Measurements from ENCODE around the gene MRFAP1. TPM values are rescaled to one million over a fixed set of nuclear protein-coding genes. Genes with fewer than 3 reads are reported as not detected.
"Not testable (repeated sequence)": the region's sequence is repeated elsewhere in the genome, so short reads cannot be mapped to it uniquely, and the experiment has no call there.

The MRFAP1 gene
- polyA plus RNA-seq, 12 donors: 207 to 331 (median 247) TPM; not detected in 1

GRCh38 chr4:6625256-6625655 is 15.2 kb upstream of the MRFAP1 start:
- no peak for DNase-seq

- no peak for DNase-seq
These were observed 14.4 kb upstream of the MRFAP1 start for GRCh38 chr4:6626066-6626465.

GRCh38 chr4:6627832-6628231 is 12.7 kb upstream of the MRFAP1 start:
- DNase-seq: no peak

GRCh38 chr4:6628484-6628883 is 12.0 kb upstream of the MRFAP1 start:
- DNase-seq: not testable (repeated sequence)

- no peak for DNase-seq
These were observed 8.4 kb upstream of the MRFAP1 start for GRCh38 chr4:6632125-6632524.

- no peak for DNase-seq
These were observed 7.2 kb upstream of the MRFAP1 start for GRCh38 chr4:6633091-6633906.

- DNase-seq: no peak
These were observed 5.7 kb upstream of the MRFAP1 start for GRCh38 chr4:6634746-6635145.

- DNase-seq: no peak
These were observed 1.3 kb upstream of the MRFAP1 start for GRCh38 chr4:6639137-6639680.

- DNase-seq: no peak
These were observed 882 bp downstream of the MRFAP1 start for GRCh38 chr4:6641164-6641970.

GRCh38 chr4:6641971-6642320 is 1.5 kb downstream of the MRFAP1 start:
- DNase-seq: no peak

GRCh38 chr4:6643141-6643847 is 2.8 kb downstream of the MRFAP1 start:
- DNase-seq: no peak

- no peak for DNase-seq
These were observed 4.5 kb downstream of the MRFAP1 start for GRCh38 chr4:6644792-6645530.

GRCh38 chr4:6647169-6647568 is 6.7 kb downstream of the MRFAP1 start:
- DNase-seq: no peak

- no peak for DNase-seq
These were observed 7.2 kb downstream of the MRFAP1 start for GRCh38 chr4:6647582-6648230.

GRCh38 chr4:6649216-6649615 is 8.7 kb downstream of the MRFAP1 start:
- DNase-seq: no peak

- DNase-seq: not testable (repeated sequence)
These were observed 13.7 kb downstream of the MRFAP1 start for GRCh38 chr4:6654211-6654610.

GRCh38 chr4:6655291-6655690 is 14.8 kb downstream of the MRFAP1 start:
- not testable (repeated sequence) for DNase-seq

- DNase-seq: no peak
These were observed 15.4 kb downstream of the MRFAP1 start for GRCh38 chr4:6655924-6656323.

- DNase-seq: no peak
These were observed 17.0 kb downstream of the MRFAP1 start for GRCh38 chr4:6657242-6658208.

- DNase-seq: no peak
These were observed 17.7 kb downstream of the MRFAP1 start for GRCh38 chr4:6658209-6658595.
